Measurements from ENCODE around the gene TUBGCP3. TPM values are rescaled to one million over a fixed set of nuclear protein-coding genes. Genes with fewer than 3 reads are reported as not detected.

TUBGCP3 gene
- total RNA-seq, 2 donors from 2014 or later = 31.0 to 32.9 TPM

- DNase-seq (ENCODE audit: low spot score) (no peak), ATAC-seq (ENCODE audit: insufficient number of reproducible peaks, low FRiP score, low read depth) (no peak)
- no peak overlapping the region for H3K4me3 ChIP-seq
- H3K27me3 ChIP-seq (replicated peaks; ENCODE audit: insufficient read depth) = no peaks in the 10 kb centered on the region
- no peak for TF ChIP-seq CTCF (IDR thresholded peaks at IDR 0.05)
- H3K27ac ChIP-seq = no peak overlapping the region
- no peaks in the 10 kb centered on the region for H3K36me3 ChIP-seq
- H3K9me3 ChIP-seq = no peaks in the 10 kb centered on the region
- peaks cover 0 to 13% of the 10 kb centered on the region in 2 donors for H3K4me1 ChIP-seq (ENCODE audit: control insufficient read depth in 1 of 2, low read depth in 2 of 2)
These were observed 14.2 kb upstream of the TUBGCP3 start for GRCh38 chr13:112602189-112602588.

- Histone ChIP-seq H3K4me3 (no peak overlapping the region), H3K4me1 (ENCODE audit: control insufficient read depth in 1 of 2, low read depth in 2 of 2) (peaks cover 0 to 13% of the 10 kb centered on the region in 2 donors), H3K27me3 (replicated peaks; ENCODE audit: insufficient read depth) (no peaks in the 10 kb centered on the region), H3K36me3 (no peaks in the 10 kb centered on the region), H3K27ac (no peak overlapping the region), H3K9me3 (no peaks in the 10 kb centered on the region)
- TF ChIP-seq CTCF (IDR thresholded peaks at IDR 0.05) = no peak
- no peak for DNase-seq (ENCODE audit: low spot score)
- no peak for ATAC-seq (ENCODE audit: insufficient number of reproducible peaks, low FRiP score, low read depth)
These were observed 13.4 kb upstream of the TUBGCP3 start for GRCh38 chr13:112601371-112601770.

- Histone ChIP-seq H3K27ac (no peak overlapping the region), H3K4me1 (ENCODE audit: control insufficient read depth in 1 of 2, low read depth in 2 of 2) (no peaks in the 10 kb centered on the region), H3K9me3 (no peaks in the 10 kb centered on the region), H3K36me3 (no peaks in the 10 kb centered on the region), H3K4me3 (no peak overlapping the region), H3K27me3 (replicated peaks; ENCODE audit: insufficient read depth) (no peaks in the 10 kb centered on the region)
- no peak for TF ChIP-seq CTCF (IDR thresholded peaks at IDR 0.05)
- no peak for ATAC-seq (ENCODE audit: insufficient number of reproducible peaks, low FRiP score, low read depth)
- no peak for DNase-seq (ENCODE audit: low spot score)
These were observed 8.3 kb upstream of the TUBGCP3 start for GRCh38 chr13:112596235-112596634.

GRCh38 chr13:112592647-112593046 lies 4.7 kb upstream of the TUBGCP3 start:
- no peak for DNase-seq (ENCODE audit: low spot score)
- no peak for ATAC-seq (ENCODE audit: insufficient number of reproducible peaks, low FRiP score, low read depth)
- no peaks in the 10 kb centered on the region for H3K9me3 ChIP-seq

GRCh38 chr13:112592181-112592580 lies 4.2 kb upstream of the TUBGCP3 start:
- no peak for DNase-seq (ENCODE audit: low spot score)

More at GRCh38 chr13:112592647-112593046, 4.7 kb upstream of the TUBGCP3 start:
- H3K4me3 ChIP-seq = no peak overlapping the region
- TF ChIP-seq CTCF (IDR thresholded peaks at IDR 0.05) = no peak
- peaks cover 0 to 6% of the 10 kb centered on the region in 2 donors for H3K4me1 ChIP-seq (ENCODE audit: control insufficient read depth in 1 of 2, low read depth in 2 of 2)
- no peaks in the 10 kb centered on the region for H3K36me3 ChIP-seq
- no peak overlapping the region for H3K27ac ChIP-seq
- H3K27me3 ChIP-seq (replicated peaks; ENCODE audit: insufficient read depth) = no peaks in the 10 kb centered on the region

More at GRCh38 chr13:112592181-112592580, 4.2 kb upstream of the TUBGCP3 start:
- no peak overlapping the region for H3K27ac ChIP-seq
- TF ChIP-seq CTCF (IDR thresholded peaks at IDR 0.05) = no peak
- no peaks in the 10 kb centered on the region for H3K27me3 ChIP-seq (replicated peaks; ENCODE audit: insufficient read depth)
- ATAC-seq (ENCODE audit: insufficient number of reproducible peaks, low FRiP score, low read depth) = no peak
- H3K4me3 ChIP-seq = no peak overlapping the region
- peaks cover 0 to 6% of the 10 kb centered on the region in 2 donors for H3K4me1 ChIP-seq (ENCODE audit: control insufficient read depth in 1 of 2, low read depth in 2 of 2)
- no peaks in the 10 kb centered on the region for H3K9me3 ChIP-seq
- H3K36me3 ChIP-seq = no peaks in the 10 kb centered on the region
